Measurements from ENCODE around the gene DZIP1. TPM values are rescaled to one million over a fixed set of nuclear protein-coding genes. Genes with fewer than 3 reads are reported as not detected.

Gene DZIP1
- total RNA-seq, 3 donors from 2014 or later: 1.3 to 23.6 (median 3.6) TPM

DNA sequence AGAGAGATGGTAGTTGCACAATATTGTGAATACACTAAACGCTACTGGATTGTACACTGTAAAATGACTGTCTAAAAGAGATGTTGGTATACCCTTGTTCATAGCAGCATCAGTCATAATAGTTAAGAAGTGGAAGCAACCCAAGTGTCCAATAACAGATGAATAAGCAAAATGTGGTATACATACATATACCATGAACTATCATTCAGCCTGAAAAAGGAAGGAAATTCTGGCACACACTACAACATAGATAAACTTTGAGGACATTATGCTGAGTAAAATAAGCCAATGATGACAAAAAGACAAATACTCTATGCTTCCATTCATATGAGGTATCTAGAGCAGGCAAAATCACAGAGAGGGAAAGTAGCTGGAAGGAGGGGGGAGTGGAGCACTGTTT lies 16.0 kb downstream of the DZIP1 start:
- H3K4me3 ChIP-seq: no peak overlapping the region
- H3K36me3 ChIP-seq (ENCODE audit: low read depth): no peaks in the 10 kb centered on the region
- intact Hi-C loops (cut with DNase I, micrococcal nuclease): loop anchor here (10.0 kb wide), 1 partner anchor 206 kb away; no protein-coding TSS in a partner anchor
- no peaks in the 10 kb centered on the region for H3K9me3 ChIP-seq
- TF ChIP-seq, protein P1, sequence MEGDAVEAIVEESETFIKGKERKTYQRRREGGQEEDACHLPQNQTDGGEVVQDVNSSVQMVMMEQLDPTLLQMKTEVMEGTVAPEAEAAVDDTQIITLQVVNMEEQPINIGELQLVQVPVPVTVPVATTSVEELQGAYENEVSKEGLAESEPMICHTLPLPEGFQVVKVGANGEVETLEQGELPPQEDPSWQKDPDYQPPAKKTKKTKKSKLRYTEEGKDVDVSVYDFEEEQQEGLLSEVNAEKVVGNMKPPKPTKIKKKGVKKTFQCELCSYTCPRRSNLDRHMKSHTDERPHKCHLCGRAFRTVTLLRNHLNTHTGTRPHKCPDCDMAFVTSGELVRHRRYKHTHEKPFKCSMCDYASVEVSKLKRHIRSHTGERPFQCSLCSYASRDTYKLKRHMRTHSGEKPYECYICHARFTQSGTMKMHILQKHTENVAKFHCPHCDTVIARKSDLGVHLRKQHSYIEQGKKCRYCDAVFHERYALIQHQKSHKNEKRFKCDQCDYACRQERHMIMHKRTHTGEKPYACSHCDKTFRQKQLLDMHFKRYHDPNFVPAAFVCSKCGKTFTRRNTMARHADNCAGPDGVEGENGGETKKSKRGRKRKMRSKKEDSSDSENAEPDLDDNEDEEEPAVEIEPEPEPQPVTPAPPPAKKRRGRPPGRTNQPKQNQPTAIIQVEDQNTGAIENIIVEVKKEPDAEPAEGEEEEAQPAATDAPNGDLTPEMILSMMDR (IDR thresholded peaks at IDR 0.05): no peak
- ATAC-seq (no peak), DNase-seq (no peak)
- H3K4me1 ChIP-seq (ENCODE audit: low read depth): no peaks in the 10 kb centered on the region

- intact Hi-C loops (cut with DNase I, micrococcal nuclease): loop anchor here (10.0 kb wide), 1 partner anchor 207 kb away; no protein-coding TSS in a partner anchor
- no peaks in the 10 kb centered on the region for H3K36me3 ChIP-seq (ENCODE audit: low read depth)
Observed at GRCh38 chr13:95627590-95627989, 16.9 kb downstream of the DZIP1 start.

GRCh38 chr13:95626768-95627167 lies 17.7 kb downstream of the DZIP1 start:
- intact Hi-C loops (cut with DNase I, micrococcal nuclease): loop anchor here (10.0 kb wide), 1 partner anchor 208 kb away; no protein-coding TSS in a partner anchor
- H3K9me3 ChIP-seq: no peaks in the 10 kb centered on the region
- no peak overlapping the region for H3K4me3 ChIP-seq
- TF ChIP-seq, protein P1 (IDR thresholded peaks at IDR 0.05): no peak
- ATAC-seq (no peak), DNase-seq (no peak)
- H3K4me1 ChIP-seq (ENCODE audit: low read depth): no peaks in the 10 kb centered on the region
- H3K36me3 ChIP-seq (ENCODE audit: low read depth): no peaks in the 10 kb centered on the region

More at GRCh38 chr13:95627590-95627989, 16.9 kb downstream of the DZIP1 start:
- TF ChIP-seq, protein P1 (IDR thresholded peaks at IDR 0.05): no peak
- Histone ChIP-seq H3K4me3 (no peak overlapping the region), H3K4me1 (ENCODE audit: low read depth) (no peaks in the 10 kb centered on the region), H3K9me3 (no peaks in the 10 kb centered on the region)
- DNase-seq (no peak), ATAC-seq (no peak)

DNA sequence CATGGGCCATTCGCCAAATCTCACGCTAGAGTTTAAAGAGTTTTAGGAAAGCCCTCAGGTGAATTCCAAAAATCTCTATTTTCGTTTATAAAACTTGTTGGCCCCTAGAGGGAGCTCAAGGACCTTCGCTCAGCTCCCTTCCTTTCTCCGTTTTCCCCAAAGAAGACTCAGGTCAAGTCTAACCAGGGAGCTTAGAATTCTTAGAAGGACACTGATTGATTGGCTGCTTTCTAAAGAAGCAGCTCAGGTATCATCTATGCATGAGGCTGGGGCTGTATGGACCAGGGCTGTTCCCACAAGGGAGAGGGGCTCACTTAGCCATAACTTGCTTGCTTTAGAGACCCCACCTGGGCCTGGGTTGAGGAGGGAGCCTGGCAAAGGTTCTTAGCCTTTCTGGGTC lies 20.5 kb downstream of the DZIP1 start:
- no peak overlapping the region for H3K4me3 ChIP-seq
- intact Hi-C loops (cut with DNase I, micrococcal nuclease): loop anchor here (10.0 kb wide), 1 partner anchor 211 kb away; no protein-coding TSS in a partner anchor
- TF ChIP-seq, protein P1 (IDR thresholded peaks at IDR 0.05): peak; percentile 29
- H3K9me3 ChIP-seq: no peaks in the 10 kb centered on the region
- peaks cover 7% of the 10 kb centered on the region for H3K4me1 ChIP-seq (ENCODE audit: low read depth)
- H3K36me3 ChIP-seq (ENCODE audit: low read depth): no peaks in the 10 kb centered on the region
- ATAC-seq: peak; percentile 73
- peak in 1 of 3 donors; percentile 32 for DNase-seq

DNA sequence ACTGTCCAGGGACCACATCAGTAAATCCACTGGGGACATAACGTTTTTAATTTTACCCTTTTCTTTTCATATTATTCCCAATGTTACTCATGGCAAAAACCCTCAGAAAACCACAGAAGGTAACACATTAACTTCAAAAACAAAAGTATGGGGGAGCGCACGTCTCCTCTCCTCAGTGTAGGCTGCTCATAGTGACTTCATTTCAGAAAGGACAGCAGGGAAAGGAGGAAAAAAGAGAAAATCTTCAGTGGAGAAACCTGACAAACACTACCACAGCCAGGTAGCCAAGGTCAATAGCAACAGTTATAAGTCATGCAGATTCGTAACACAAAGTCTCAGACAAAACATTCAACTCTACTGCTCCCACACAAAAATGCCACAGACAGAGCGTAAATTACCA lies 21.4 kb downstream of the DZIP1 start:
- no peak for ATAC-seq
- TF ChIP-seq, protein P1 (IDR thresholded peaks at IDR 0.05): no peak
- intact Hi-C loops (cut with DNase I, micrococcal nuclease): loop anchor here (10.0 kb wide), 1 partner anchor 212 kb away; no protein-coding TSS in a partner anchor

More for the DNA sequence above, 21.4 kb downstream of the DZIP1 start:
- no peaks in the 10 kb centered on the region for H3K9me3 ChIP-seq
- no peak overlapping the region for H3K4me3 ChIP-seq
- H3K36me3 ChIP-seq (ENCODE audit: low read depth): no peaks in the 10 kb centered on the region
- no peak for DNase-seq
- peaks cover 7% of the 10 kb centered on the region for H3K4me1 ChIP-seq (ENCODE audit: low read depth)

Measured in mucosa of descending colon (tissue), 3 donors.